ENCODE data around the gene APLN. TPM values are rescaled to one million over a fixed set of nuclear protein-coding genes. Genes with fewer than 3 reads are reported as not detected.
A peak's percentile ranks its signal among the peaks of the same experiment; 100 is the strongest.

APLN gene
- total and polyA plus RNA-seq, 2 donors (not counting 1 experiment from before 2014, with no cell fraction given): 0.17 to 2.4 TPM

DNA sequence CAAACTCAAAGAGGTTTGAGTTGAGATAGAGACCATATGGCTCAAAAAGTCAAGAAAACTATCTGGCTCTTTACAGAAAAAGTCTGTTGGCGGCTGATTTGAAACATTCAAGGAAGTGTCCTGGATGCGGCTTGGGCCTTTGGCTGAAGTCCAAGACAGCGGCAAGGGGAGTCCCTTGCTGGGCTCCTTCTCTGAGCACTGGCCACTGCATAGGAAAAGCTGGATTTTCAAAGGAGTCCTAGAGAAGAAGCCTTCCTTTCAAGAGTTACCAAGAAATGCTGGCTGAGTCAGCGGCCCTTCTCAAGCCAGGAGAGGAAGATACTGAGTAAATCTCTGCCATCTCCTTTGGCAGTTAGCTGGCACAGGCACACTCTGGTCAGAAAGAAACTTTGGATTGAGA, 12.1 kb downstream of the APLN start:
- Histone ChIP-seq H2AFZ (ENCODE audit: low read length) (no peak overlapping the region), H3K4me2 (ENCODE audit: extremely low read depth, insufficient read depth, low read length) (no peak overlapping the region), H3K4me3 (replicated peaks in 1 of 4; ENCODE audit: control extremely low read depth in 1 of 4, insufficient read depth in 1 of 4, low read depth in 3 of 4, low read length in 4 of 4) (no peak overlapping the region), H3K27ac (ENCODE audit: insufficient read depth, low read length) (no peak overlapping the region), H3K36me3 (ENCODE audit: control insufficient read depth, insufficient read depth, low read length) (no peaks in the 10 kb centered on the region), H3K4me1 (ENCODE audit: control insufficient read depth, extremely low read depth, insufficient read depth, low read length) (peaks cover 2% of the 10 kb centered on the region), H3K79me2 (ENCODE audit: control insufficient read depth, insufficient read depth, low read length) (no peaks in the 10 kb centered on the region), H3K9me3 (ENCODE audit: control insufficient read depth, insufficient read depth, low read depth, low read length) (no peaks in the 10 kb centered on the region), H4K20me1 (ENCODE audit: control insufficient read depth, extremely low read depth, insufficient read depth, low read length) (no peaks in the 10 kb centered on the region), H3K27me3 (ENCODE audit: control insufficient read depth, insufficient read depth, low read length) (no peaks in the 10 kb centered on the region), H3K9ac (ENCODE audit: insufficient read depth, low read length) (no peak overlapping the region)
- DNase-seq (ENCODE audit: low read depth in 2 of 2): peak; percentile 23 to 31
- TF ChIP-seq, protein P1, sequence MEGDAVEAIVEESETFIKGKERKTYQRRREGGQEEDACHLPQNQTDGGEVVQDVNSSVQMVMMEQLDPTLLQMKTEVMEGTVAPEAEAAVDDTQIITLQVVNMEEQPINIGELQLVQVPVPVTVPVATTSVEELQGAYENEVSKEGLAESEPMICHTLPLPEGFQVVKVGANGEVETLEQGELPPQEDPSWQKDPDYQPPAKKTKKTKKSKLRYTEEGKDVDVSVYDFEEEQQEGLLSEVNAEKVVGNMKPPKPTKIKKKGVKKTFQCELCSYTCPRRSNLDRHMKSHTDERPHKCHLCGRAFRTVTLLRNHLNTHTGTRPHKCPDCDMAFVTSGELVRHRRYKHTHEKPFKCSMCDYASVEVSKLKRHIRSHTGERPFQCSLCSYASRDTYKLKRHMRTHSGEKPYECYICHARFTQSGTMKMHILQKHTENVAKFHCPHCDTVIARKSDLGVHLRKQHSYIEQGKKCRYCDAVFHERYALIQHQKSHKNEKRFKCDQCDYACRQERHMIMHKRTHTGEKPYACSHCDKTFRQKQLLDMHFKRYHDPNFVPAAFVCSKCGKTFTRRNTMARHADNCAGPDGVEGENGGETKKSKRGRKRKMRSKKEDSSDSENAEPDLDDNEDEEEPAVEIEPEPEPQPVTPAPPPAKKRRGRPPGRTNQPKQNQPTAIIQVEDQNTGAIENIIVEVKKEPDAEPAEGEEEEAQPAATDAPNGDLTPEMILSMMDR (conservative IDR thresholded peaks at IDR 0.05 in 1 of 2, IDR thresholded peaks at IDR 0.05 in 1 of 2; ENCODE audit: low read depth in 1 of 2, low read length in 2 of 2): no peak
- TF ChIP-seq EZH2 (IDR thresholded peaks at IDR 0.05; ENCODE audit: low read length, missing control alignments): no peak

DNA sequence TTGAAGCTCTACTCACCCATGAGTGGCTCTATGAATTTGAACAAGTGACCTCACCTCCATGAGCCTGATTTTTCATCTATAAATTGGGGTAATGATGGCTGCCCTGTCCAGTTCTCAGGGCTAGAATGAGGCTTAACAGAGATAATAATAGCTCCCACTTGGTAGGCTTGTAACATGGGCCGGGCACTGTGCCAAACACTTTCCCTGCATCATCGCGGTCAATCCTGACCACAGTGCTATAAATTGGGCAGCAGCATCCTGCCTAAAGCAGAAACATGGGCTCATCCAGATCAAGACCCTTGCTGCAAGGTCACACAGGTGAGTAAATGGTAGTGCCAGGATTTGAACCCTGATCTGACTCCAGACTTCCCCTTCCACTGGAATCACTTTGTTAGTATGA, 12.8 kb downstream of the APLN start:
- no peaks in the 10 kb centered on the region for H3K79me2 ChIP-seq (ENCODE audit: control insufficient read depth, insufficient read depth, low read length)
- H3K4me2 ChIP-seq (ENCODE audit: extremely low read depth, insufficient read depth, low read length): no peak overlapping the region
- DNase-seq (ENCODE audit: low read depth in 2 of 2): peak; percentile 49 to 53
- H3K27me3 ChIP-seq (ENCODE audit: control insufficient read depth, insufficient read depth, low read length): no peaks in the 10 kb centered on the region
- H3K27ac ChIP-seq (ENCODE audit: insufficient read depth, low read length): no peak overlapping the region
- H2AFZ ChIP-seq (ENCODE audit: low read length): no peak overlapping the region
- no peaks in the 10 kb centered on the region for H4K20me1 ChIP-seq (ENCODE audit: control insufficient read depth, extremely low read depth, insufficient read depth, low read length)
- no peak overlapping the region for H3K9ac ChIP-seq (ENCODE audit: insufficient read depth, low read length)
- H3K36me3 ChIP-seq (ENCODE audit: control insufficient read depth, insufficient read depth, low read length): no peaks in the 10 kb centered on the region
- H3K4me3 ChIP-seq (replicated peaks in 1 of 4; ENCODE audit: control extremely low read depth in 1 of 4, insufficient read depth in 1 of 4, low read depth in 3 of 4, low read length in 4 of 4): no peak overlapping the region
- H3K9me3 ChIP-seq (ENCODE audit: control insufficient read depth, insufficient read depth, low read depth, low read length): no peaks in the 10 kb centered on the region
- peaks cover 2% of the 10 kb centered on the region for H3K4me1 ChIP-seq (ENCODE audit: control insufficient read depth, extremely low read depth, insufficient read depth, low read length)
- TF ChIP-seq, protein P1 (conservative IDR thresholded peaks at IDR 0.05 in 1 of 2, IDR thresholded peaks at IDR 0.05 in 1 of 2; ENCODE audit: low read depth in 1 of 2, low read length in 2 of 2): no peak
- TF ChIP-seq EZH2 (IDR thresholded peaks at IDR 0.05; ENCODE audit: low read length, missing control alignments): no peak

DNA sequence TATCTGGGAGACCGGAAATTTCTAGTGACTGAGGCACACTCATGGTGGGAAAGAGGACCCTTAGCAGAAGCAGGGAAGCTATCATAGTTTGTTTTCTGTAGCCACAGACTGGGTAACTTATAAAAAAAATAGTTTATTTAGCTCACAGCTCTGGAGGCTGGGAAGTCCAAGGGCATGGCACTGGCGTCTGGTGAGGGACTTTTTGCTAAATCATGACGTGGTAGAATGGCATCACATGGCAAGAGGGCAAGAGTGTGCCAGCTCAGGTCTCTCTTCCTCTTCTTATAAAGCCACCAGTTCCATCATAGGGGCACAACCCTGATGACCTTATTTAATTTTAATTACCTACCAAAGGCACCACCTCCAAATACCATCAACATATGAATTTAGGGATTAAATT, 13.3 kb downstream of the APLN start:
- Histone ChIP-seq H3K27ac (ENCODE audit: insufficient read depth, low read length) (no peak overlapping the region), H3K9ac (ENCODE audit: insufficient read depth, low read length) (no peak overlapping the region), H3K4me1 (ENCODE audit: control insufficient read depth, extremely low read depth, insufficient read depth, low read length) (peaks cover 2% of the 10 kb centered on the region), H3K4me3 (replicated peaks in 1 of 4; ENCODE audit: control extremely low read depth in 1 of 4, insufficient read depth in 1 of 4, low read depth in 3 of 4, low read length in 4 of 4) (no peak overlapping the region), H3K4me2 (ENCODE audit: extremely low read depth, insufficient read depth, low read length) (no peak overlapping the region), H3K9me3 (ENCODE audit: control insufficient read depth, insufficient read depth, low read depth, low read length) (no peaks in the 10 kb centered on the region), H3K36me3 (ENCODE audit: control insufficient read depth, insufficient read depth, low read length) (no peaks in the 10 kb centered on the region), H4K20me1 (ENCODE audit: control insufficient read depth, extremely low read depth, insufficient read depth, low read length) (no peaks in the 10 kb centered on the region), H2AFZ (ENCODE audit: low read length) (no peak overlapping the region), H3K79me2 (ENCODE audit: control insufficient read depth, insufficient read depth, low read length) (no peaks in the 10 kb centered on the region), H3K27me3 (ENCODE audit: control insufficient read depth, insufficient read depth, low read length) (no peaks in the 10 kb centered on the region)
- TF ChIP-seq EZH2 (IDR thresholded peaks at IDR 0.05; ENCODE audit: low read length, missing control alignments): no peak
- TF ChIP-seq, protein P1 (conservative IDR thresholded peaks at IDR 0.05 in 1 of 2, IDR thresholded peaks at IDR 0.05 in 1 of 2; ENCODE audit: low read depth in 1 of 2, low read length in 2 of 2): no peak
- no peak for DNase-seq (ENCODE audit: low read depth in 2 of 2)

Data from fibroblast of lung (primary cell).